K562 (cell line): ENCODE measurements around the gene NDUFB7. TPM values are rescaled to one million over a fixed set of nuclear protein-coding genes. Genes with fewer than 3 reads are reported as not detected.
A peak's percentile ranks its signal among the peaks of the same experiment; 100 is the strongest.

Source experiments
- ATAC-seq: fragments of 200-7000 bp; cut with Tn5 transposase; 3 replicates; pipeline ENCODE4 v1.9.1; 2020; ENCODE audit warnings: moderate library complexity
- BruUV-seq: library from RNA; stranded (reverse); fragments of 400-500 nt; replicated peaks from 2 replicates; lab custom pipeline; 2021; lab: Mats Ljungman, UMichigan
- CTCF ChIA-PET: fragments of 300-600 bp; formaldehyde crosslinking; extraction: SDS; loops from one replicate; lab custom pipeline; 2021; ENCODE audit warnings: low intra/inter-chr PET ratio; lab: Yijun Ruan, JAX
- POLR2A ChIA-PET: fragments of 300-600, 350-650 bp; sonication (Branson Sonifier 250); formaldehyde crosslinking; extraction: SDS; loops from one replicate; lab custom pipeline; 2021; ENCODE audit warnings: antibody characterized with exemption, inconsistent platforms; lab: Yijun Ruan, JAX
- DNase-seq, 4 experiments: peaks; one replicate each; pipeline versions ENCODE4 v3.0.0 to v3.0.0-alpha.2; 2011 to 2018; ENCODE audit warnings: low spot score in 3 of 4, mixed read lengths in 3 of 4; ENCODE audit errors: extremely low read depth in 1 of 4
- FAIRE-seq: peaks from 2 replicates; lab custom pipeline; 2011; peaks lifted over from hg19 to GRCh38; lab: Jason Lieb, UNC
- H2AFZ ChIP-seq: 2 replicates; pipeline ENCODE4 v1.6.0; 2011; ENCODE audit warnings: low read depth, low read length, control low read depth, inconsistent platforms
- H3K27ac ChIP-seq: fragments of 200-600 bp; 3 replicates; pipeline ENCODE4 v1.8.0; 2011; ENCODE audit warnings: low read depth, mild to moderate bottlenecking, control low read depth, inconsistent platforms, low read length, moderate library complexity, mixed read lengths; ENCODE audit errors: extremely low read depth
- H3K27me3 ChIP-seq, 2 experiments: fragments of 300-600 bp in 1 of 2; 2 replicates in 1 of 2; 3 replicates in 1 of 2; pipeline versions ENCODE4 v1.6.0 to v1.8.0; 2011; ENCODE audit warnings: inconsistent platforms in 2 of 2, low read length in 2 of 2, mild to moderate bottlenecking in 1 of 2, mixed read lengths in 1 of 2, moderate library complexity in 1 of 2; ENCODE audit not compliant: control insufficient read depth in 2 of 2, insufficient read depth in 2 of 2
- H3K36me3 ChIP-seq: fragments of 300-600 bp; 3 replicates; pipeline ENCODE4 v1.8.0; 2011; ENCODE audit warnings: mild to moderate bottlenecking, low read length, inconsistent platforms; ENCODE audit not compliant: control insufficient read depth, insufficient read depth
- H3K4me1 ChIP-seq, 2 experiments: fragments of 200-600 bp in 1 of 2; replicated peaks in 1 of 2; 2 replicates in 1 of 2; 3 replicates in 1 of 2; pipeline versions ENCODE4 v1.5.1 to v1.8.0; 2011; ENCODE audit warnings: inconsistent platforms in 2 of 2, low read length in 2 of 2, mild to moderate bottlenecking in 1 of 2, mixed read lengths in 1 of 2, moderate library complexity in 1 of 2; ENCODE audit not compliant: control insufficient read depth in 2 of 2, insufficient read depth in 2 of 2
- H3K4me2 ChIP-seq: 2 replicates; pipeline ENCODE4 v1.6.1; 2011; ENCODE audit warnings: low read length, control low read depth, inconsistent platforms, mixed read lengths; ENCODE audit not compliant: insufficient read depth
- H3K4me3 ChIP-seq: fragments of 200-600 bp; sonication (generic), shearing (Covaris generic); 2 replicates; pipeline ENCODE4 v1.5.1; 2016; ENCODE audit warnings: control low read depth, inconsistent platforms
- H3K79me2 ChIP-seq: fragments of 200-600 bp; 3 replicates; pipeline ENCODE4 v1.8.0; 2011; ENCODE audit warnings: low read length, inconsistent platforms; ENCODE audit not compliant: control insufficient read depth, insufficient read depth
- H3K9ac ChIP-seq, 2 experiments: 2 replicates each; pipeline versions ENCODE4 v1.6.0 to v1.6.1; 2011; ENCODE audit warnings: low read depth in 2 of 2, low read length in 2 of 2, control low read depth in 1 of 2, inconsistent platforms in 1 of 2, mild to moderate bottlenecking in 1 of 2, mixed read lengths in 1 of 2; ENCODE audit not compliant: insufficient read depth in 1 of 2
- H3K9me1 ChIP-seq: one replicate; pipeline ENCODE4 v1.6.0; 2011; ENCODE audit warnings: inconsistent platforms, mild to moderate bottlenecking, low read length, moderate library complexity; ENCODE audit not compliant: control insufficient read depth, insufficient read depth
- H3K9me3 ChIP-seq: replicated peaks from 2 replicates; pipeline ENCODE4 v1.5.1; 2011; ENCODE audit warnings: low read depth, low read length, inconsistent platforms; ENCODE audit not compliant: control insufficient read depth, insufficient read depth
- H4K20me1 ChIP-seq: replicated peaks from 2 replicates; pipeline ENCODE4 v1.6.1; 2011; ENCODE audit warnings: low read length, inconsistent platforms, mixed read lengths; ENCODE audit not compliant: control insufficient read depth, insufficient read depth
- AFF1 ChIP-seq, 2 experiments: fragments of 450-650 bp; IDR thresholded peaks; 2 replicates each; pipeline ENCODE4 v1.6.1; 2018; ENCODE audit warnings: mild to moderate bottlenecking in 2 of 2, low read depth in 1 of 2; ENCODE audit not compliant: partially characterized antibody in 2 of 2
- CTBP1 ChIP-seq: fragments of 450-650 bp; IDR thresholded peaks from 2 replicates; pipeline ENCODE4 v1.6.1; 2016; ENCODE audit warnings: borderline replicate concordance
- EP300 ChIP-seq: IDR thresholded peaks from 2 replicates; pipeline ENCODE4 v1.6.1; 2012; ENCODE audit warnings: low read length, improper control_type of control experiment
- EP400 ChIP-seq: fragments of 450-650 bp; IDR thresholded peaks from 2 replicates; pipeline ENCODE4 v1.6.1; 2017; ENCODE audit warnings: antibody characterized with exemption, mild to moderate bottlenecking, moderate library complexity
- GATAD2B ChIP-seq: fragments of 450-650 bp; IDR thresholded peaks from 2 replicates; pipeline ENCODE4 v1.6.1; 2017; ENCODE audit warnings: mild to moderate bottlenecking, borderline replicate concordance
- HNRNPL ChIP-seq: fragments of 200-400 bp; formaldehyde crosslinking; IDR thresholded peaks from 2 replicates; pipeline ENCODE4 v1.6.1; 2017; ENCODE audit warnings: low read depth, mild to moderate bottlenecking, low read length
- MEF2A ChIP-seq: IDR thresholded peaks from 2 replicates; pipeline ENCODE4 v1.6.1; 2011; ENCODE audit warnings: low read depth, mild to moderate bottlenecking, low read length, moderate library complexity; ENCODE audit not compliant: control insufficient read depth
- NRF1 ChIP-seq, 2 experiments: fragments of 450-650 bp; IDR thresholded peaks in 1 of 2; conservative IDR thresholded peaks in 1 of 2; 2 replicates each; pipeline ENCODE4 v1.6.1; 2014; ENCODE audit warnings: mild to moderate bottlenecking in 2 of 2
- ZNF140 ChIP-seq: fragments of 250-450 bp; sonication (Bioruptor Pico); IDR thresholded peaks from 2 replicates; pipeline ENCODE4 v1.8.0; 2021; ENCODE audit warnings: moderate library complexity, mild to moderate bottlenecking, inconsistent platforms
- ZNF212 ChIP-seq: fragments of 450-650 bp; formaldehyde crosslinking; IDR thresholded peaks from 2 replicates; pipeline ENCODE4 v1.4.0; 2020; ENCODE audit warnings: mild to moderate bottlenecking
- WGBS: fragments of 100-300 bp; shearing (Covaris generic); methylation state at CpG from one replicate; pipeline ENCODE4 v1.1.6; 2016; ENCODE audit warnings: low coverage, mixed read lengths; ENCODE audit not compliant: insufficient coverage; ENCODE audit errors: missing lambda C conversion rate; 5-methylcytosine and 5-hydroxymethylcytosine counted together
- in situ Hi-C: fragments of 300-500 bp; cut with MboI; formaldehyde crosslinking; loops from 4 replicates; pipeline ENCODE4 v1.15.0; 2018; ENCODE audit warnings: inconsistent platforms, mixed read lengths
- intact Hi-C: fragments of 100-400 bp; cut with micrococcal nuclease; formaldehyde crosslinking; loops from 2 replicates; pipeline ENCODE4 v1.14.2; 2022
- polyA plus RNA-seq, 8 experiments: library from polyadenylated mRNA; depleted of rRNA in 4 of 8; stranded (reverse) in 5 of 8; unstranded in 3 of 8; fragments of >200 nt; fragmentation: Nextera tagmentation in 2 of 8; fragmentation: Illumina TruSeq in 1 of 8; extraction: Ambion mirVana in 2 of 8; extraction: Trizol in 1 of 8; gene quantifications; 2 replicates each; pipeline versions ENCODE4 v1.2.1 to v1.2.3, GENCODE V29; 2011 to 2014; ENCODE audit warnings: inconsistent platforms in 1 of 8, missing spikeins in 1 of 8
- total RNA-seq, 7 experiments: library from RNA; depleted of rRNA in 6 of 7; stranded (reverse); fragments of >200 nt in 6 of 7; fragmentation: Illumina TruSeq in 2 of 7; extraction: Trizol in 2 of 7; gene quantifications; 2 replicates each; pipeline versions ENCODE4 v1.2.1 to v1.2.3, GENCODE V29; 2011 to 2021; ENCODE audit warnings: low replicate concordance in 1 of 7
- TF ChIP-seq, protein P1 (sequence below): fragments of 200-400 bp; formaldehyde crosslinking; IDR thresholded peaks from 2 replicates; pipeline ENCODE4 v1.6.1; 2017; ENCODE audit warnings: mild to moderate bottlenecking, low read depth, low read length, moderate library complexity
- TF ChIP-seq, protein P2 (sequence below): fragments of 250-450 bp; sonication (Bioruptor Pico); IDR thresholded peaks from 2 replicates; pipeline ENCODE4 v1.8.0; 2022; ENCODE audit warnings: inconsistent platforms

The NDUFB7 gene
- total and polyA plus RNA-seq, 9 of the 15 experiments (the other 6 are each of a cell fraction or from before 2014, with no cell fraction given): 14.9 to 842 (median 137) TPM

- TF ChIP-seq, protein P1, sequence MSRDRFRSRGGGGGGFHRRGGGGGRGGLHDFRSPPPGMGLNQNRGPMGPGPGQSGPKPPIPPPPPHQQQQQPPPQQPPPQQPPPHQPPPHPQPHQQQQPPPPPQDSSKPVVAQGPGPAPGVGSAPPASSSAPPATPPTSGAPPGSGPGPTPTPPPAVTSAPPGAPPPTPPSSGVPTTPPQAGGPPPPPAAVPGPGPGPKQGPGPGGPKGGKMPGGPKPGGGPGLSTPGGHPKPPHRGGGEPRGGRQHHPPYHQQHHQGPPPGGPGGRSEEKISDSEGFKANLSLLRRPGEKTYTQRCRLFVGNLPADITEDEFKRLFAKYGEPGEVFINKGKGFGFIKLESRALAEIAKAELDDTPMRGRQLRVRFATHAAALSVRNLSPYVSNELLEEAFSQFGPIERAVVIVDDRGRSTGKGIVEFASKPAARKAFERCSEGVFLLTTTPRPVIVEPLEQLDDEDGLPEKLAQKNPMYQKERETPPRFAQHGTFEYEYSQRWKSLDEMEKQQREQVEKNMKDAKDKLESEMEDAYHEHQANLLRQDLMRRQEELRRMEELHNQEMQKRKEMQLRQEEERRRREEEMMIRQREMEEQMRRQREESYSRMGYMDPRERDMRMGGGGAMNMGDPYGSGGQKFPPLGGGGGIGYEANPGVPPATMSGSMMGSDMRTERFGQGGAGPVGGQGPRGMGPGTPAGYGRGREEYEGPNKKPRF: no peak
- peak; percentile 47; the same call in 1 of the 2 replicates for TF ChIP-seq CTBP1
- peak; percentile 70 for TF ChIP-seq EP400
- TF ChIP-seq EP300: peak; percentile 26; the same call in 1 of the 2 replicates
- TF ChIP-seq NRF1 (conservative IDR thresholded peaks at IDR 0.05 in 1 of 2, IDR thresholded peaks at IDR 0.05 in 1 of 2): peak in 1 of 2 experiments; percentile 29; a peak in 2 of 4 replicates
Observed at GRCh38 chr19:14550201-14550754, 21.6 kb downstream of the NDUFB7 start (continued).

DNA sequence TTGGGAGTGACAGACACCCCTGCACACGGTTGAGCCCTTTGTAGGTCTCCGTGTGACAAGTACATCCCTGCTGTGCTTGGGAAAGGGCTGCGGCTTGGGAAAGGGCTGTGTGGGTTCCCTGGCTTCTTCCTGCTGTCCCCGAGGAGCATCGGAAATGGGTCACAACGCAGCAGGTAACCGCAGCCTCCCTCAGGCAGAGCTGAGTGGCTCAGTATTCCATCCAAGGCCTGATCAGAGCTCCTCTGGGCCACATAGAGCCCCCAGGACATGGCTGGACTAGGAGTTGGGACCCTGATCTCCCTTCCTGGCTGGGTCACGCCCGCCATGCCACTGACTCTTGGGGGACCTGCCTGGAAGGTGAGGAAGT, 26.2 kb downstream of the NDUFB7 start:
- TF ChIP-seq HNRNPL (no peak), ZNF140 (CRISPR knock-in tag) (no peak), ZNF212 (CRISPR knock-in tag) (no peak), AFF1 (IDR thresholded peaks at IDR 0.05; ENCODE audit: low read depth in 1 of 2, partially characterized antibody in 2 of 2) (no peak), GATAD2B (no peak), MEF2A (no peak)
- TF ChIP-seq, protein P2, sequence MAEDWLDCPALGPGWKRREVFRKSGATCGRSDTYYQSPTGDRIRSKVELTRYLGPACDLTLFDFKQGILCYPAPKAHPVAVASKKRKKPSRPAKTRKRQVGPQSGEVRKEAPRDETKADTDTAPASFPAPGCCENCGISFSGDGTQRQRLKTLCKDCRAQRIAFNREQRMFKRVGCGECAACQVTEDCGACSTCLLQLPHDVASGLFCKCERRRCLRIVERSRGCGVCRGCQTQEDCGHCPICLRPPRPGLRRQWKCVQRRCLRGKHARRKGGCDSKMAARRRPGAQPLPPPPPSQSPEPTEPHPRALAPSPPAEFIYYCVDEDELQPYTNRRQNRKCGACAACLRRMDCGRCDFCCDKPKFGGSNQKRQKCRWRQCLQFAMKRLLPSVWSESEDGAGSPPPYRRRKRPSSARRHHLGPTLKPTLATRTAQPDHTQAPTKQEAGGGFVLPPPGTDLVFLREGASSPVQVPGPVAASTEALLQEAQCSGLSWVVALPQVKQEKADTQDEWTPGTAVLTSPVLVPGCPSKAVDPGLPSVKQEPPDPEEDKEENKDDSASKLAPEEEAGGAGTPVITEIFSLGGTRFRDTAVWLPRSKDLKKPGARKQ (CRISPR knock-in tag): no peak
- peaks cover 21 to 45% of the 10 kb centered on the region in 2 experiments for H3K4me1 ChIP-seq
- no peaks in the 10 kb centered on the region for H3K9me3 ChIP-seq
- H4K20me1 ChIP-seq: peaks cover 8% of the 10 kb centered on the region; the same call in 1 of the 2 replicates
- no peaks in the 10 kb centered on the region for H3K9me1 ChIP-seq
- no peak for ATAC-seq
- H3K9ac ChIP-seq: peak overlapping the region in 1 of 2 experiments; percentile 65; a peak in 2 of 4 replicates
- no peak for FAIRE-seq
- H3K4me3 ChIP-seq: no peak overlapping the region
- H3K4me2 ChIP-seq: no peak overlapping the region
- 85% methylated on average over 8 of the region's 9 CpGs for WGBS
- BruUV-seq: no TSS peak
- 0 out of 3 replicates have a peak overlapping the region, but pooled peaks have one; percentile 26 for H3K27ac ChIP-seq
- intact Hi-C loops (no loop called here), in situ Hi-C loops (no loop called here)
- H3K36me3 ChIP-seq: peaks cover 37% of the 10 kb centered on the region; the same call in 2 of the 3 replicates
- peaks cover 71% of the 10 kb centered on the region for H3K79me2 ChIP-seq
- no peak for DNase-seq
- ChIA-PET POLR2A (no interaction called here), CTCF (no interaction called here)
- no peaks in the 10 kb centered on the region for H3K27me3 ChIP-seq
- no peak overlapping the region for H2AFZ ChIP-seq
